A673 (cell line): Measurements from ENCODE around the gene SPDYA.

Experiments
- CTCF ChIP-seq: fragments of 300-800, 200-600 bp; sonication (generic); conservative IDR thresholded peaks from 2 replicates; pipeline ENCODE4 v1.5.1; 2017; ENCODE audit warnings: low read depth, mild to moderate bottlenecking, antibody characterized with exemption, low read length, moderate library complexity, mixed read lengths
- EZH2 ChIP-seq: fragments of 200-600 bp; sonication (generic); IDR thresholded peaks from 2 replicates; pipeline ENCODE4 v1.6.1; 2017; ENCODE audit warnings: borderline replicate concordance, low read depth, mild to moderate bottlenecking, mixed read lengths, antibody characterized with exemption, low read length; ENCODE audit not compliant: poor library complexity, severe bottlenecking

GRCh38 chr2:28828382-28828781 is 17.7 kb downstream of the SPDYA start:
- TF ChIP-seq CTCF (no peak), EZH2 (no peak)
